Hematopoietic multipotent progenitor cell (in vitro differentiated cells): Measurements from ENCODE around the gene FXYD4. TPM values are rescaled to one million over a fixed set of nuclear protein-coding genes. Genes with fewer than 3 reads are reported as not detected.
A peak's percentile ranks its signal among the peaks of the same experiment; 100 is the strongest.
"Not testable (repeated sequence)": the region's sequence is repeated elsewhere in the genome, so short reads cannot be mapped to it uniquely, and the experiment has no call there.

Experiments used
- DNase-seq, 3 donors: peaks; one replicate each; pipeline ENCODE4 v3.0.0-alpha.2; 2011 to 2015; ENCODE audit warnings: low read depth in 2 of 3, low spot score in 2 of 3
- total RNA-seq: library from RNA; depleted of rRNA; stranded (reverse); fragments of >200 nt; gene quantifications from one replicate; pipeline ENCODE4 v1.2.3, GENCODE V29; 2012

The FXYD4 gene
- total RNA-seq, 1 donor, result not detected

DNA sequence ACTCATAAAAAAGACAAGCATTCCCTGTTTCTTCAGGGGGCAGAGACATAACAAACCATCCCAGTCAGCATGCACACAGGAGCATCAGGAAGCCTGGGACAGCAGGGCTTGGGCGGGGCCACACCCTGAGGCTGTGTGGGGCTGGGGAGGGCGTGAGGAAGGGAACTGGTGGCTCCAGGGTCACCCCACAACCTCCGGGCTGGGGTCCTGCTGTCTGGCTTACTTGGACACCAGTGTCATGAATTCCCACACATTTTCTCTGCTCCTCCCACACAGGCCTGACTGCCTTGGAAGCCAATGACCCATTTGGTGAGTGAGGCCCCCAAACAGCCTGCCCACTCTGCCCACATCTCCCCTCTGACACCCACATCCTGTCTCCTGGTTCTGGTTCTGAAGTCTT lies 2.8 kb downstream of the FXYD4 start:
- no peak for DNase-seq

DNA sequence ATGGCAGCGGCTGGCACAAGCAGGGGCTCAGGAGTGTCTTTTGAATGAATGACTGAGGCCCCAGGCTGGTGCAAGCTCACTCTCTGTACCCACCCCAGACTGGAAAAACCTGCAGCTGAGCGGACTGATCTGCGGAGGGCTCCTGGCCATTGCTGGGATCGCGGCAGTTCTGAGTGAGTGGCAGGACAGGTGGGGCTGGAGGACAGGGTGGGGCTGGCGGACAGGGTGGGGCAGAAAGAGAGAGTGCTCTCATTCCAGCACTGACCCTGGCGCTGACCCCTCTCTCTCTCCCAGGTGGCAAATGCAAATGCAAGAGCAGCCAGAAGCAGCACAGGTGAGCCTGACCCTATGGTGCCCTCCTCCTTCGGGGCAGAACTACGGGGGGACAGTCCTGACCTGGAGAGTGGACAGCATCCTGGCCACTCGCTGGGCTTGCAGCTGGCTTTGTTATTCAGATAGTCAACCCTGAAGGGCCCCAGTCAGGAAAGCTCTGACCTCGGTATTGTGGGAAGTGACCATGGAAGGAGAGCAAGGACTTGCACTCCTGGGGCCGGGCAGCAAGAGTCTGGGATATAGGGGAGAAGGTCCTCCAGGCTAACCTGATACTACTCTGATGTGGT lies 4.1 kb downstream of the FXYD4 start:
- no peak for DNase-seq

- DNase-seq, result no peak
These were observed 4.7 kb downstream of the FXYD4 start for GRCh38 chr10:43376046-43376635.

DNA sequence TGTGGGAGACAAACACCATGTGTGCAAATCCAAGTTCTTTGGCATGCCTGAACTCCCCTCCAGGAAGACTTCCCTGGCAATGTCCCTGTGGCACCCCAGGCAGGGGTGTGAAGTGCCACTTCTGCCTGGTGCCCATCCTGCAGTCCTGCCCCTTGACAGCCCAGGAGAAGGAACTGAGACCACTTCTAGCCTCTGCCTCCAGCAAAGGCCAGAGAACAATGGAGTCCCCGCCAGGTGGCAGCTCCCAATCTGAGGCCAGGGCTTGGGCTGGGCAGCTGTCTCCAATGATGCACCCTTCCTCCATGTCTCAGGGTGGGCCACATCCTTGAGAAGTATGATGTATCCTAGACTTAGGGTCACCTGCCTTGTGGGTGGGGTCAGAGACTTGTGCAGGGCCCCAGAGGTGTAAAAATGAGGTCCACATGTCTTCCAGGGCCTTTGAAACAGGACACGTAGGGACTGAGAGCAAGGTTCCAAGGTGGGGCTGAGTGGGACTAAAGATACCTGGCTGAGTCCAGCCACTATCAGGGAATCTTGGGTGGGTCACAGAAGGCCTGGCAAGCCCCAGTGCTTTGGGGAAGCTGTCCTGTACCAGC lies 5.5 kb downstream of the FXYD4 start:
- DNase-seq, result no peak

DNA sequence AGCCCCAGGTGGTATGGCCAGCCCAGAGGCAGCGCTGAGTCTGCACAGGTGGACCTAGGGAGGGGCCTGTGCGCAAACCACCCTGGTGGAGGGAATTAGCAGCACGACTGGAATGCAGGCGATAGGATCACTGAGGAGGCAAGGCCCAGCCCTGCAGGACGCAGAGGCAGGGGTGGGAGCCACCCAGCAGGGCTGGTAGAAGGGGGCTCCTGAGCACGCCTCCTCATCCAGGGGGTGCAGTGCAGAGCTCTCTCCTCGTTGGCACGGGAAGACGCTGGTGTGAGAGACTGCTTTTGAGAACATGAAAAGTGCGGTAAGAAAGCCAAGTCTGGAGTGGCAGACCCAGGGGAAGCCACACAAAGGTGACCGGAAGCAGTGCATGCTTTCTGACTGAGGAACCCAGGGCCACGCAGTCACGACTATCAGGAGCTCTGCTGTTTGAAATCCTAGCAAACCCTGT lies 6.0 kb downstream of the FXYD4 start:
- no peak for DNase-seq

GRCh38 chr10:43380610-43381222 lies 9.3 kb downstream of the FXYD4 start:
- DNase-seq, result peak in 1 of 3 donors; percentile 18

DNA sequence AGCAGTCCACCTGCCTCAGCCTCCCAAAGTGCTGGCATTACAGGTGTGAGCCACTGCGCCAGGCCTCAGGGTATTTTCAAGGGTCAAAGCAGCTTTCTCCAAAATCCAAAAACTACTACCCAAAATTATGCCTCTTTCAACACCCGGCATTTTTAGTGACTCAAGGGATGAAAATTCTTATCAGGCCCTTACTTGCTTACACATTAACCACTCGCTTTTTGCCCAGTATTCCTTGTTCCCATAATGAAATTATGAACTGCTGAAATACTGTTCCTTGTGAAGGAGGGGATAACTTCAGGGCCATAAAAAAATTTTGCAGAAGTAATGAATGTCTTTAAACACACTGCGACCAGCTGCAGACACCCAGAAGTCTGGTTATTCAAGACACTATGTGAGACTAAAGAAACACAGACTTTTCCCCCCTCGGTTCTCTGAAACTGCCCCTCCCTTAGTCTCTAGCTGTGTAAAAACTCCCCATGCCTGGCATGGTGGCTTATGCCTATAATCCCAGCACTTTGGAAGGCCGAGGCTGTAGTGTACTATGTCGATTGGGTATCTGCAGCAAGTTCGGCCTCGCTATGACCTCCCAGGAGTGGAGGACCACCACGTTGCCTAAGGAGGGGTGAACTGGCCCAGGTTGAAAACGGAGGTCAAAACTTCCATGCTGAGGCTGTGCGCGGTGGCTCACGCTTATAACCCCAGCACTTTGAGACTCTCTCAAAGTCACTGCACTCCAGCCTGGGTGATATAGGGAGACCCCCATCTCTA lies 12.0 kb downstream of the FXYD4 start:
- DNase-seq, result no peak

GRCh38 chr10:43384252-43385221 lies 13.1 kb downstream of the FXYD4 start:
- no peak for DNase-seq

DNA sequence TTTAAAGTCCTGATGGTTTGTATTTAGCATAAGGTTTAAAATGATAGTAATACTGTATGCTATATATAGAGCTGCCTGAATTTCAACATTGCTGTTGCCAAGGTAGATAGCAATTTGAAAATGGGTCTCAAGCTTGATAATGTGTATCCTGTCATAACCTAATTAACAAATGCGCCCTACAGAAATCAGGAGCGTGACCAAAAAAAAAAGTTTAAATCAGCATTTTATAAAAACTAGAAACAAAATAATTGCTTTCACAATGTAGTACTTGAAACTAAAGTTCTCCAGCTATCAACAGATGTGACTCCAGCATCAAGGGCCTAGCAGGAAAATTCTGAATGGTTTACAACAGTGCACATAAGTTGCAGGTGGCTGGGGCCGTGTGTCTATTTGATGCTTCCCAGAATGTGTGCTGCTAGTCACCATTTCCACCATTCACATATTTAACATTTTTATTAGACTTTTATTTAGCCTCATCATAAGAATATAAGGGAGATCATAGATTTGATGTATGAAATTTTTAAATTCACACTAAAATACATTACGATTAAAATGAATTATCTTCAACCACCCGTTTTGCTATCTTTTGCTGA lies 14.1 kb downstream of the FXYD4 start:
- no peak for DNase-seq

DNA sequence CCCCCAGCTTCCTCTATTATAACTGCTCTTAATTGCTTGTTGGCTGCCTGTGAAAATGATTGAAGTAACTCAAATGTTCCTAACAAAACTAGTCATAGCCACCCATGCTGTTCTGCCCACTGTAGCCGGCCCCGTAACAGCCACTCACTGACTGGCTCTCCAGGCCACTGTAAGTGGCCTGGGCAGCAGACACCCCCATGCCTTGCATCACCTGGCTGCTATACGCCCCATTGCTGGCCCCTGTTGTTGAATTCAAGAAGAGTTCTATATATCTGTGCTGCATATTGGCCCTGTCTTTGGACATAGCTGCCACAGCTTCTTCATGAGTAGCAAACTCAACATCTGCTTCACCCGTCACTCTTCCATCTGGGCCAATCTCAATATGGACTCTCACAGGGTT lies 15.1 kb downstream of the FXYD4 start:
- DNase-seq, result no peak

DNA sequence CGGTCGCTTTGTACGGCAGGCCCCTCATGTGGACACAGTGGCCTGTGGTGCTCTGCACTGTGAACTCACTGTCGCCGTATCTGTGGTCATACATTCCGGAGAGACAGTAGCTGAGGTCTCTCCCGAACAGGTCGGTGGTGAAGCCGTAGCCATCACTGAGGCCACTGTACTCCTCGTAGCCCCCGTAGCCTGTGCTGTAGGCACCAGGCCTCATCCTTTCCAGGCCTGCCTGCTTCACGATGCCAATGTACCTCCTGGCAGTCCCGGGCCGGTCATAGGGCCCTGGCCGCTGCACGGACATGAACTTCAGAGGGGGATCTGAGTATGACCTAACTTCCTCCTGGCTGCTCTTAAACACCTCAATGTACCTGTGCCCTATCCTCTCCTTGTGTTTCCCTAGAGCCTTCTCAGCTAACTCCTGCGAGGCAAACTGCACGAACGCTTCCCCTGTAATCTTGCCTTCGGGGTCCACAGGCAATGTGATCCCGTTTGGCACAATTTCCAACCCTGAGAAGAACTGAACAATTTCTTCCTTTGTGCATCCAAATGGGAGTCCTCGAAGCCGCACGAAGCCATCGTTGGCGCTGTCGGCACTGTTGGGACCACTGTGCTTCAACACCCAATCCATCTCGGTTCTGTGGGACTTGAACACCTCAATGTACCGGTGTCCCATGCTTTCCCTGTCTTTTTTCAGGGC lies 15.7 kb downstream of the FXYD4 start:
- DNase-seq, result no peak

- DNase-seq, result no peak
These were observed 16.2 kb downstream of the FXYD4 start for GRCh38 chr10:43387678-43388032.

- DNase-seq, result no peak
These were observed 18.4 kb downstream of the FXYD4 start for GRCh38 chr10:43389867-43390266.

DNA sequence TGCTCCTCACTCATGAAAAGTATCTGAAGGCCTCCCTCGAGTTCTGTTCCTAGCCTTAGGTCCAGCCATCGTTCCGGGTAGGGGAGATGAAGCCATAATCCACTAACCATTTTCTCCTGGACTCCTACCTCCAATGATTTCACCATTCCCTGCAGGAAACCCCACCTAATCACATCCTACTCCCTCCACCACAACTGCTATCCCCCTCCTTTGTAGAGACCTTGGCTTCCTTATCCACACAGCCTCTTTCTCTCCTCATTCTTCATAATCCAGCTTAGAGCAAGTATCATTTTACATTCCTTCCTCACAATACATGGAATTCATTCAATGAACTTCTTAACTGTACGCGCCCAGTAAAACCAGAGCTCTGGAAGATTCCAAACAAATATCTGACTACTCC lies 18.9 kb downstream of the FXYD4 start:
- DNase-seq, result no peak

DNA sequence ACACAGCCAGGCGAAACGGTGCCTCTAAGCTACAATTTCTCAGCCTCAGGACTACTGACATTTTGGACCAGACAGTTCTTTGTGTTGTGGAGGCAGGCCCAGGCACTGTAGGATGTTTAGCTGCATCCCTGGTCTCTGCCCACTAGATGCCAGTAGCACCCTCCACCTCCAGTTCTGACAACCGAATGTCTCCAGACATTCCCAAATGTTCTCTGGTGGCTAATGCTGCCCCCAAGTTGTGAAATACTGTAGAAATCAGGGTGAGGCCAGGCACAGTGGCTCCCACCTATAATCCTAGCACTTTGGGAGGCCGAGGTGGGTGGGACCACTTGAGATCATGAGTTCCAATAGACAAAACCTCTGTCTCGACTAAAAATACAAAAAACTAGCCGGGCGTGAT lies 19.3 kb downstream of the FXYD4 start:
- DNase-seq, result peak in 2 of 3 donors; percentile 52 to 57

GRCh38 chr10:43391496-43391895 lies 20.1 kb downstream of the FXYD4 start:
- no peak for DNase-seq

- no peak for DNase-seq
These were observed 21.3 kb downstream of the FXYD4 start for GRCh38 chr10:43392748-43393147.

- not testable (repeated sequence) for DNase-seq
These were observed 21.8 kb downstream of the FXYD4 start for GRCh38 chr10:43393186-43393585.
